ENCODE results near the gene HMCN1.

Gene HMCN1

GRCh38 chr1:186030453-186030852, 296.3 kb downstream of the HMCN1 start:
- DNase-seq (ENCODE audit: low spot score): no peak

GRCh38 chr1:186033847-186034271, 299.7 kb downstream of the HMCN1 start:
- DNase-seq (ENCODE audit: low spot score): peak; percentile 49

- DNase-seq (ENCODE audit: low spot score): no peak
Measured at GRCh38 chr1:186042230-186042629, 308.0 kb downstream of the HMCN1 start.

DNA sequence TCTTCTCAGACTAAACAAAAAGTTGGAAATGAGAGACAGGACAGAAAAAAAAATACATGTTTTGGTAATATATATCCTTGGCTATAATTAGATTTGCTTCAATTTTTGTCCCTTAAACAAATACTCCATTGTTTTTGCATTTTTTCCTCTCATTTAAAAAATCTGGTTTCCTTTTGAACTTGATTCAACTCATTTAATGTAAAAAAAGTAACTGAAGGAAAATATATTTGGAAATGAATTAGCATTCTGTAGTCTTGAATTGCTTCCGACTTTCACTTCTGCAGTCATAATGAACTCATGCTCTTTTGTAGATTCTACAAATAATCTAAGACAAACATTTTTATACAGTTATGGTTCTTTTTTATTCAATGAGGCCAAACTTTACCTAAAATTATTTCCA, 309.1 kb downstream of the HMCN1 start:
- DNase-seq (ENCODE audit: low spot score): no peak

- DNase-seq (ENCODE audit: low spot score): no peak
Measured at GRCh38 chr1:186044079-186044685, 310.0 kb downstream of the HMCN1 start.

DNA sequence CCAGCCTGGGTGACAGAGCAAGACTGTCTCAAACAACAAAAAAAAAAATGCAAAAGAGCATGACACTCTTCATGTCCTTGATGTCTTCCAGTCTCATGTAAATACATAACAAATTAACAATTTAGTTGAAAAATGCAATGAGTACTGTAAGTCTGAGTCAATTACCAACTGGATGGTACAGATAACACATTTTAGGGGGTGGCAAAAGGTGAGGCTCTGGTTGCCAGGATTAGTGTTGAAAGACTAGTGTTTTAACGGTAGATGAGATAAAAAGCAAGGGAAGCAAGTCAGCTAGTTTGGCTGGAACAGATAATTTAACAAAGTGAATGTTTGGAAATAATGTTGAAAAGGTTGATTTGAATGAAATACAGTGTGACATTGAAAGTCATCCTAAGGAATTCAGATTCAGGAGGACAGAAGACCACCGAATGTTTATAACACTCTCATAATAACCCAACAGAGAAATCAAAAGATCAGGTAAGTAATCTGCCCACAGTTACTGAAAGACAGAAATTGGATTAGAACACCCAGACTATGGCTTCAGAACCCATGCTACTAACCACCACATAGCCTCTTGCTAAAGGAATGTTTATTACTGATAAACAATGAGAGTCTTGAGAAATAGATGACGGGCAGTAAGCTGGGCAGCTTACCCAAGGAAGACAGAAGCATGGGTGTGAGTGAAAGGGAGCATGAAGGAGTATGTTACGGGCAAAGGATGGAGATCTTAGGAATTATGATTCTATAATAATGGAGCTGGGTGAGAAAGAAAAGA, 312.4 kb downstream of the HMCN1 start:
- DNase-seq (ENCODE audit: low spot score): no peak

DNA sequence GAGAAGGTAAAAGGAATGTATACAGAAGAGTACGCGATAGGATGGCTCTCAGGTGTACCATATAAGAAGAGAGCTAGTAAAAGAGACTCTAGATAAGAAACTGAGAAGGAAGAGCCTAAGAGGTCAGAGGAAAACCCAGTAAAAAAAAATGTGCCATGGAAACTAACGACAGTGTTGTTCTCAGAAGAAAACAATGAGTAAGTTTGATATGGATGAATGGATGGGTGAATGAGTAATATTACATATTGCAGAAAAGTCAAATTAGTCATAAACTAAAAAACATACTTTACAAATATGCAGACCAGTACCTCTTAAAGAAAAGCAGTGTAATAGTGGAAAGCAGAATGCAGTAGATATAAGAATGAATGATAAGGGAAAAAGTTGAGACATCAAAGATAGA, 316.2 kb downstream of the HMCN1 start:
- DNase-seq (ENCODE audit: low spot score): no peak

DNA sequence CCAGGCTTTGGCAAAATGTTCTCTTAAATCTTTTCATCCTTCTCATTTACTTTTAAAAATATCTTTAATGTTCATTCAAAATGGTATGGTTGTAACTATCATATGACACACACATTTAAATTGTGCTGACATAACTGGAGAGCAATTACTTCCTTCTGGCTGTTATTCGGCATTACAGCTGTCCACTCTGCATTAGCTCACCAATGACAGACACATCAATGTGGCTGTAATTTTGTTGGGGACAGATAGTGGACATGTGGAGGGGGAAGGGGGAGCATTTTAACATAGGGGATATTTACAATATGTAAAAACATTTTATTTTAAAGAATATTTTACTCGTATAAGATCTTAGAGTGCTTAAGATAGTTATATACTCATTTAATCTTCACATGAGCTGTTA, 319.8 kb downstream of the HMCN1 start:
- no peak for DNase-seq (ENCODE audit: low spot score)

GRCh38 chr1:186054932-186055331, 320.7 kb downstream of the HMCN1 start:
- DNase-seq (ENCODE audit: low spot score): no peak

DNA sequence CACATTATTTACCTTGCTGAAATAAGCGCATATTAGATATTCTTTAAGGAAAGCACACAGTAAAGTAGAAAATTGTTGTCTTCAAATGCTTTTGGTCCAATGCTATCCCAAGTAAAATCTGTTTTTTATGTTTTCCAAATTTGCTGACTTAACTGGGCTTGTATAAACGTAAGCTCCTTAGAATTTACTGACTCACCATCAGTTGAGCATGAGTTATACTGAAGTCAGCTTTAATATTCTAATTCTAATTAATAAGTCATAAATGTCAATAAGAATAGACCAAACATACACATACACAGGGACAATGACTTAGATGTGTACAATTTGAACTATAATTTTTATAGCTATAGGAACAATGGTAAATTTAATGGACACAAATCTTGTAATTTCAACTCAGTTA, 321.7 kb downstream of the HMCN1 start:
- no peak for DNase-seq (ENCODE audit: low spot score)

- DNase-seq (ENCODE audit: low spot score): no peak
Measured at GRCh38 chr1:186057086-186057485, 322.9 kb downstream of the HMCN1 start.

DNA sequence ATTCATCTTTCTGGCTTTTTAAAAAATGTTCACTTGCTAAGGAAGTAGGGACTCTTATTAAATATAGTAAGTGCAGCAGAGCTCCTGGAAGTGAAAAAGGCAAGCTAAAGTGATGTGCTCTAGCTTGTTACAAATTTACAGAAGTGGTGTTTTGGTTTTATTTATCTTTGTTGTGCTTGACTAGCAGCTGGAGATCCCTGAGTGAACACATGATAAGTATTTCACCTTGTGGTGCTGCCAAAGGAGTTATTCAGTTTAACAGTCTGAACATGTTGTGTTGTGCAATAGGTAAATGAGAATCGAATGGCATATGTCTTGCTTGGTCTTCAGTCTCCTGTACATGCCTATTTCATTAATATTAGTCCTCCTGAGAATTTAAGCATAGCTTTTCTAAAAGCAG, 325.1 kb downstream of the HMCN1 start:
- DNase-seq (ENCODE audit: low spot score): no peak

- no peak for DNase-seq (ENCODE audit: low spot score)
Measured at GRCh38 chr1:186059752-186060151, 325.6 kb downstream of the HMCN1 start.

DNA sequence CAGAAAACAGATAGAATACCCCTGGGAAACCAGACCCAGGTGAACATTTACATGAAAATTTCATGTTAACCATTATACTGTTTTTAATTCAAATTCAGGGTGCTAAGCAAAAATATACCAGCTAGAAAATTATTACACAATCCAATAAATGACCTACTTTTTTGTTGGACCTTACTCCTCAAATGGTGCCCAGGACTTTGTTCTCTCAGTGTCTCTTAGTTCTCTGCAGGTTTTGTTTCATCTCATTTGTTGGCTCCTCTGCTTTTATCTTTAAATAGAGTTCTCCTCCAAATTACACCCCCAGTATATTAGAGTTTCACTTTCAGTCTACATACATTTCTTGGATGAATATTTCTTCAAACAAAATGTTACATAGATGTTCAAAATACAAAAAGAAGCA, 326.0 kb downstream of the HMCN1 start:
- DNase-seq (ENCODE audit: low spot score): no peak

GRCh38 chr1:186063091-186063657, 329.0 kb downstream of the HMCN1 start:
- no peak for DNase-seq (ENCODE audit: low spot score)

- no peak for DNase-seq (ENCODE audit: low spot score)
Measured at GRCh38 chr1:186066411-186066810, 332.2 kb downstream of the HMCN1 start.

DNA sequence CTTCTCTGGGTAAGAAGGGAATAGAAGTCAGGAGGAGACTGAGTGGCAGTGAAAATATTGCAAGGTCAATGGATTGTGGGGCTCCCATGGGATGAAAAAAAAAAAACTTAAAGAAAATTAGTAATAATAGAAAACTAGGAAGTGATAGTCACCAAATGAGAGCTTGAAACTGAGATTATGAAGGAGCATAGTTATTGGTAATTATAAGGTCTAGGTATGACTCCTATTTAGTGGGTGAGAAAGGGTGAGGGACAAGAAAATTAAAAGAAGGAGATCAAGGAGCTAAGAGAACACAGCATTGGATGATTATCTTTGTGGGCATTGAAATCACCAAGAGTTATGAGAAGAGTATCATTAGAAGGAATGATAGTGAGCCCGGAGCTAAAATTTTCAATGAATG, 339.5 kb downstream of the HMCN1 start:
- no peak for DNase-seq (ENCODE audit: low spot score)

DNA sequence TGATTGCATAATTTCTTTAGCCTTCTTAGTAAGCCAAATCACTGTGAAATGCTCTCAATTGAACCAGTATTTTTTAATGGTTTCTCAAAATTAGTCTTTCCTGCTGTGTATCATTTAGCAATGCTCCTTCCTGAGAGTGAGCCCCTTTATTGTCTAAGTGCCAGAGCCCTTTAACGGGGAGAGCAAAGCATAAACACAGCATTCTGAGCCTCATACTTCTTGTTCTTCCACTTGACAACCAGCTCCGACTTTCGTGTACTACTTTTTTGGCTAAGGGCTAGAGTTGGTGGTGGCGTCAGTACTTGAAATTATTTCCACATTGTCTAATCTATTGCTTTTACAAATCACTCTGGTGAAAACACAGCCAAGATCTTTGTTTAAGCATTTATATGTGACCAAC, 341.8 kb downstream of the HMCN1 start:
- no peak for DNase-seq (ENCODE audit: low spot score)

DNA sequence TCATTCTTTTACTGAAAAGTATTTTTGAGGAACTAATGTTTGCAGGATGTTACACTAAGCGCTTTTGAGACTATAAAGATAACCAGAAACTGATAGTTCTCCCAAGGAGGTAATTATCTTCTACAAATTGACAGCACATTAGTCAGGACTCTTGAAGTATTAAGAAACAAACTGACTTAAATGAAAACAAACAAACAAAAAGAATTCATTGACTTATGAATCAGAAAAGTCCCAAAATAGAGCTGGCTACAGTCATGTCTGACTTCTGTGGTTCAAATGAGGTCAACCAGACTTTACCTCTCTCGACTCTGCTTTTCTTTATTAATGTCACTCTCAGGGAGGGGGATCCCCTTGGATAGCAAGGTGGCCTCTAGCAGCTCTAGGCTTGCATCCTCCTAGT, 344.1 kb downstream of the HMCN1 start:
- no peak for DNase-seq (ENCODE audit: low spot score)

- DNase-seq (ENCODE audit: low spot score): peak; percentile 51
Measured at GRCh38 chr1:186079084-186079684, 345.0 kb downstream of the HMCN1 start.

DNA sequence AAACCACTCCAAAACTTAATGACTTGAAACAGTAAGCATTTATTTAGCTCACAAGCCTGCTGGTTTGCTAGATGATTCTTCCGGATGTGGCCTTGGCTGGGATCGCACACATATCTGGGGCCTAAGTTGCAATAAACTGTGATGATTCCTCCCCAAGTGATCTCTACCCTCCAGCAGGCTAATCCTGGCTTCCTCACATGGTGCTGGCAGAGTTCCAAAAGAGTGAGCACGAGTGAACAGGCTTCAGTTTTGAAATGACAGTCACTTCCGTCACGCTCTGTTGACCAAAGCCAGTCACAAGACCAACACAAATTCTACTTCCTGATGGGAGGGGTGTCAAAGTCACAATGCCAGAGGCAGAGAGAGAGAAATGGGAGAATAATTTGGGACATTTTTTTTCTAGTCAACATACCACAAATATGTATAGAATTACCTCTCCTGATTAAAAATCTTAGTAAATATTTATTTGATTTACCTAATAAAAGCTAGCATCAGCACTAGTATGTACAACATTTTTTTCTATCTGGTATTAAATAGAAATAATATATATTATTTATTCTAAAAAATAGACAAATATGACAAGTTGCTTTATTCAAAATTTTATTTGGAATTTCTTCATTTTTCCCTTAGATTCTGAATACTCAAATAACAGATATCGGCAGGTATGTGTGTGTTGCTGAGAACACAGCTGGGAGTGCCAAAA, 348.2 kb downstream of the HMCN1 start:
- DNase-seq (ENCODE audit: low spot score): peak; percentile 81

DNA sequence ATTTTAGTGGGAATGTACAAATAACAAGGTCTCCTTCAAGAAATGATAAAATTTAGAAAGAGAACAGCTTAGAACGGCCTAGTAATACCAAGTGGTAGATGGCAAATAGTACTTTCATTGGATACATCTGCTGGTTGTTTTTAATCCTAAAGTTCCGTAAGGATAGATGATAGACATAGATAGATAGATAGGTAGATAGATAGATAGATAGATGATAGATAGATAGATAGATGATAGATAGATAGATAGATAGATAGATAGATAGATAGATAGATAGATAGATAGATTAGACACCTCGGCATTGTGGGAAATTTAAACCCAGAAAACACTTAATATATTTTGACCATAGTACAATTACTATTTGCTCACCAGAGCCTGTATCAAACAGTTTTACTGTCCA, 352.4 kb downstream of the HMCN1 start:
- no peak for DNase-seq (ENCODE audit: low spot score)

GRCh38 chr1:186089940-186090339, 355.7 kb downstream of the HMCN1 start:
- DNase-seq (ENCODE audit: low spot score): no peak

Measured in D341Med (cell line).